GM23338 (cell line): ENCODE data around the gene OR2T1.
"Not testable (repeated sequence)": the region's sequence is repeated elsewhere in the genome, so short reads cannot be mapped to it uniquely, and the experiment has no call there.

Experiments
- CREB1 ChIP-seq: fragments of 250-450 bp; sonication (Bioruptor Pico); IDR thresholded peaks from 2 replicates; pipeline ENCODE4 v1.5.0; 2020; ENCODE audit warnings: low read depth, mild to moderate bottlenecking, moderate library complexity
- EZH2 ChIP-seq: fragments of 200-600 bp; sonication (generic); IDR thresholded peaks from one replicate; pipeline ENCODE4 v1.8.0; 2017; ENCODE audit warnings: antibody characterized with exemption, mild to moderate bottlenecking, low read depth; ENCODE audit not compliant: unreplicated experiment
- EZH2phosphoT487 ChIP-seq: fragments of 200-600 bp; sonication (generic); IDR thresholded peaks from one replicate; pipeline ENCODE4 v1.8.1; 2018; ENCODE audit warnings: antibody characterized with exemption; ENCODE audit not compliant: unreplicated experiment
- NANOG ChIP-seq: IDR thresholded peaks from 2 replicates; pipeline ENCODE4 v1.6.1; 2016; ENCODE audit warnings: antibody characterized with exemption, borderline replicate concordance
- POLR2AphosphoS5 ChIP-seq: IDR thresholded peaks from 2 replicates; pipeline ENCODE4 v1.6.1; 2016; ENCODE audit warnings: antibody characterized with exemption, low read depth
- REST ChIP-seq: IDR thresholded peaks from one replicate; pipeline ENCODE4 v1.6.1; 2018; ENCODE audit warnings: antibody characterized with exemption; ENCODE audit not compliant: unreplicated experiment
- ZNF462 ChIP-seq: fragments of 250-450 bp; sonication (Bioruptor Pico); IDR thresholded peaks from 2 replicates; pipeline ENCODE4 v1.5.0; 2020; ENCODE audit warnings: mild to moderate bottlenecking, moderate library complexity
- TF ChIP-seq, protein P1 (sequence below), 2 experiments: fragments of 200-600 bp in 1 of 2; sonication (generic) in 1 of 2; conservative IDR thresholded peaks; 2 replicates each; pipeline versions ENCODE4 v1.5.1 to v1.6.1; 2016 to 2017; ENCODE audit warnings: antibody characterized with exemption in 2 of 2, low read depth in 2 of 2, mild to moderate bottlenecking in 2 of 2, moderate library complexity in 1 of 2

- not testable (repeated sequence) for TF ChIP-seq EZH2; POLR2AphosphoS5; CREB1 (CRISPR knock-in tag); EZH2phosphoT487; REST; ZNF462 (CRISPR knock-in tag); NANOG
- TF ChIP-seq, protein P1, sequence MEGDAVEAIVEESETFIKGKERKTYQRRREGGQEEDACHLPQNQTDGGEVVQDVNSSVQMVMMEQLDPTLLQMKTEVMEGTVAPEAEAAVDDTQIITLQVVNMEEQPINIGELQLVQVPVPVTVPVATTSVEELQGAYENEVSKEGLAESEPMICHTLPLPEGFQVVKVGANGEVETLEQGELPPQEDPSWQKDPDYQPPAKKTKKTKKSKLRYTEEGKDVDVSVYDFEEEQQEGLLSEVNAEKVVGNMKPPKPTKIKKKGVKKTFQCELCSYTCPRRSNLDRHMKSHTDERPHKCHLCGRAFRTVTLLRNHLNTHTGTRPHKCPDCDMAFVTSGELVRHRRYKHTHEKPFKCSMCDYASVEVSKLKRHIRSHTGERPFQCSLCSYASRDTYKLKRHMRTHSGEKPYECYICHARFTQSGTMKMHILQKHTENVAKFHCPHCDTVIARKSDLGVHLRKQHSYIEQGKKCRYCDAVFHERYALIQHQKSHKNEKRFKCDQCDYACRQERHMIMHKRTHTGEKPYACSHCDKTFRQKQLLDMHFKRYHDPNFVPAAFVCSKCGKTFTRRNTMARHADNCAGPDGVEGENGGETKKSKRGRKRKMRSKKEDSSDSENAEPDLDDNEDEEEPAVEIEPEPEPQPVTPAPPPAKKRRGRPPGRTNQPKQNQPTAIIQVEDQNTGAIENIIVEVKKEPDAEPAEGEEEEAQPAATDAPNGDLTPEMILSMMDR (conservative IDR thresholded peaks at IDR 0.05; ENCODE audit: low read depth in 2 of 2) = not testable (repeated sequence)
Observed at GRCh38 chr1:248442500-248443277, 39.8 kb downstream of the OR2T1 start.
